ENCODE measurements around the gene CAMK2A. TPM values are rescaled to one million over a fixed set of nuclear protein-coding genes. Genes with fewer than 3 reads are reported as not detected.

Gene CAMK2A
- total RNA-seq (2022; extraction: Qiagen RNA extraction; ENCODE audit: low read depth): 0.87 to 1.4 TPM (median 1.1 TPM) in 5 replicates

GRCh38 chr5:150289551-150290390 lies at the start of gene CAMK2A:
TSS of gene CAMK2A (minus strand) at chr5:150289773. CDS start at chr5:150289625, 148 bp downstream.

GRCh38 chr5:150302301-150303069 lies 12.9 kb upstream of the CAMK2A start, which contains the start of gene ARSI:
TSS of gene ARSI (minus strand) at chr5:150302905. CDS start at chr5:150302373, 532 bp downstream.

GRCh38 chr5:150189728-150190502 lies 99.7 kb downstream of the CAMK2A start, which contains the start of gene SLC6A7:
TSS of gene SLC6A7 (plus strand) at chr5:150190062. CDS start at chr5:150190328, 266 bp downstream.

Other genes starting within 250 kb of the CAMK2A start
- 0.07 to 0.23 TPM (median 0.15 TPM) in 4 of 5 replicates, not detected in the other for gene CSF1R, start 203.2 kb downstream of the CAMK2A start, total RNA-seq (2022; extraction: Qiagen RNA extraction; ENCODE audit: low read depth)
- gene PDGFRB, start 133.9 kb downstream of the CAMK2A start, total RNA-seq (2022; extraction: Qiagen RNA extraction; ENCODE audit: low read depth): 0.08 to 0.34 TPM (median 0.18 TPM) in 5 replicates
- gene CDX1, start 123.0 kb downstream of the CAMK2A start, total RNA-seq (2022; extraction: Qiagen RNA extraction; ENCODE audit: low read depth): not detected in 5 replicates
- 0.01 to 0.07 TPM in 2 of 5 replicates, not detected in the others for gene SLC6A7, start 99.7 kb downstream of the CAMK2A start, total RNA-seq (2022; extraction: Qiagen RNA extraction; ENCODE audit: low read depth)
- 33.5 to 52.9 TPM (median 42.9 TPM) in 5 replicates for gene ARSI, start 13.1 kb upstream of the CAMK2A start, total RNA-seq (2022; extraction: Qiagen RNA extraction; ENCODE audit: low read depth)
- 76.5 to 93.8 TPM (median 86.2 TPM) in 5 replicates for gene TCOF1, start 67.9 kb upstream of the CAMK2A start, total RNA-seq (2022; extraction: Qiagen RNA extraction; ENCODE audit: low read depth)
- 0.08 to 0.10 TPM (median 0.09 TPM) in 3 of 5 replicates, not detected in the others for gene CD74, start 123.1 kb upstream of the CAMK2A start, total RNA-seq (2022; extraction: Qiagen RNA extraction; ENCODE audit: low read depth)
- gene RPS14, start 160.0 kb upstream of the CAMK2A start, total RNA-seq (2022; extraction: Qiagen RNA extraction; ENCODE audit: low read depth): 2,817 to 3,200 TPM (median 3,076 TPM) in 5 replicates
- gene NDST1, start 218.4 kb upstream of the CAMK2A start, total RNA-seq (2022; extraction: Qiagen RNA extraction; ENCODE audit: low read depth): 46.7 to 73.2 TPM (median 59.2 TPM) in 5 replicates